NCI-H748 (cell line): ENCODE measurements around the gene SCRT2.
"Not testable (repeated sequence)": the region's sequence is repeated elsewhere in the genome, so short reads cannot be mapped to it uniquely, and the experiment has no call there.

Experiments used
- DNase-seq: peaks from one replicate; lab custom pipeline; 2025; ENCODE audit not compliant: unreplicated experiment; lab: John Stamatoyannopoulos, UW

Gene SCRT2

GRCh38 chr20:701401-702129 is 26.0 kb upstream of the SCRT2 start:
- no peak for DNase-seq

GRCh38 chr20:699811-700338 is 24.3 kb upstream of the SCRT2 start:
- DNase-seq: no peak

GRCh38 chr20:699342-699741 is 23.7 kb upstream of the SCRT2 start:
- DNase-seq: no peak

- no peak for DNase-seq
Measured at GRCh38 chr20:698276-698675, 22.7 kb upstream of the SCRT2 start.

- DNase-seq: no peak
Measured at GRCh38 chr20:697826-698225, 22.2 kb upstream of the SCRT2 start.

- no peak for DNase-seq
Measured at GRCh38 chr20:695165-695866, 19.7 kb upstream of the SCRT2 start.

GRCh38 chr20:694496-694895 is 18.9 kb upstream of the SCRT2 start:
- DNase-seq: no peak

- DNase-seq: not testable (repeated sequence)
Measured at GRCh38 chr20:693786-694185, 18.2 kb upstream of the SCRT2 start.

- no peak for DNase-seq
Measured at GRCh38 chr20:692044-692443, 16.4 kb upstream of the SCRT2 start.

GRCh38 chr20:689947-690346 is 14.3 kb upstream of the SCRT2 start:
- DNase-seq: no peak

GRCh38 chr20:689348-689747 is 13.7 kb upstream of the SCRT2 start:
- no peak for DNase-seq

GRCh38 chr20:688809-689212 is 13.2 kb upstream of the SCRT2 start:
- no peak for DNase-seq

GRCh38 chr20:687468-688203 is 12.0 kb upstream of the SCRT2 start:
- no peak for DNase-seq

GRCh38 chr20:684676-685319 is 9.2 kb upstream of the SCRT2 start:
- no peak for DNase-seq

GRCh38 chr20:682123-682522 is 6.5 kb upstream of the SCRT2 start:
- no peak for DNase-seq

GRCh38 chr20:680638-681187 is 5.1 kb upstream of the SCRT2 start:
- DNase-seq: no peak

GRCh38 chr20:677957-678356 is 2.4 kb upstream of the SCRT2 start:
- no peak for DNase-seq

- no peak for DNase-seq
Measured at GRCh38 chr20:676967-677366, 1.4 kb upstream of the SCRT2 start.

- DNase-seq: peak; percentile 69
Measured at GRCh38 chr20:676315-676937, 824 bp upstream of the SCRT2 start.

GRCh38 chr20:675033-675452 is 559 bp downstream of the SCRT2 start:
- no peak for DNase-seq
